Ishikawa (cell line): ENCODE measurements around the gene TTPAL.

ENCODE experiments used
- CEBPB ChIP-seq: IDR thresholded peaks from 2 replicates; pipeline ENCODE4 v1.6.1; 2012
- CREB1 ChIP-seq: IDR thresholded peaks from 2 replicates; pipeline ENCODE4 v1.6.1; 2012; ENCODE audit warnings: low read depth
- EGR1 ChIP-seq: IDR thresholded peaks from 2 replicates; pipeline ENCODE4 v1.6.1; 2012
- EP300 ChIP-seq: IDR thresholded peaks from 2 replicates; pipeline ENCODE4 v1.6.1; 2012; ENCODE audit warnings: borderline replicate concordance
- FOXM1 ChIP-seq: IDR thresholded peaks from 2 replicates; pipeline ENCODE4 v1.6.1; 2012; ENCODE audit warnings: low read depth, borderline replicate concordance
- MAX ChIP-seq: IDR thresholded peaks from 2 replicates; pipeline ENCODE4 v1.6.1; 2012
- NFIC ChIP-seq: IDR thresholded peaks from 2 replicates; pipeline ENCODE4 v1.6.1; 2012
- RAD21 ChIP-seq: IDR thresholded peaks from 2 replicates; pipeline ENCODE4 v1.6.1; 2012; ENCODE audit warnings: low read depth
- REST ChIP-seq: IDR thresholded peaks from 2 replicates; pipeline ENCODE4 v1.6.1; 2012; ENCODE audit warnings: low read depth, mild to moderate bottlenecking
- TAF1 ChIP-seq: IDR thresholded peaks from 2 replicates; pipeline ENCODE4 v1.6.1; 2012; ENCODE audit warnings: low read depth, mild to moderate bottlenecking
- TCF12 ChIP-seq: IDR thresholded peaks from 2 replicates; pipeline ENCODE4 v1.6.1; 2012; ENCODE audit warnings: low read depth
- TEAD4 ChIP-seq: IDR thresholded peaks from 2 replicates; pipeline ENCODE4 v1.6.1; 2012
- YY1 ChIP-seq: IDR thresholded peaks from 2 replicates; pipeline ENCODE4 v1.6.1; 2012; ENCODE audit warnings: low read depth
- ZBTB7A ChIP-seq: IDR thresholded peaks from 2 replicates; pipeline ENCODE4 v1.6.1; 2012; ENCODE audit warnings: low read depth
- TF ChIP-seq, protein P1 (sequence below): IDR thresholded peaks from 2 replicates; pipeline ENCODE4 v1.6.1; 2012

The TTPAL gene

DNA sequence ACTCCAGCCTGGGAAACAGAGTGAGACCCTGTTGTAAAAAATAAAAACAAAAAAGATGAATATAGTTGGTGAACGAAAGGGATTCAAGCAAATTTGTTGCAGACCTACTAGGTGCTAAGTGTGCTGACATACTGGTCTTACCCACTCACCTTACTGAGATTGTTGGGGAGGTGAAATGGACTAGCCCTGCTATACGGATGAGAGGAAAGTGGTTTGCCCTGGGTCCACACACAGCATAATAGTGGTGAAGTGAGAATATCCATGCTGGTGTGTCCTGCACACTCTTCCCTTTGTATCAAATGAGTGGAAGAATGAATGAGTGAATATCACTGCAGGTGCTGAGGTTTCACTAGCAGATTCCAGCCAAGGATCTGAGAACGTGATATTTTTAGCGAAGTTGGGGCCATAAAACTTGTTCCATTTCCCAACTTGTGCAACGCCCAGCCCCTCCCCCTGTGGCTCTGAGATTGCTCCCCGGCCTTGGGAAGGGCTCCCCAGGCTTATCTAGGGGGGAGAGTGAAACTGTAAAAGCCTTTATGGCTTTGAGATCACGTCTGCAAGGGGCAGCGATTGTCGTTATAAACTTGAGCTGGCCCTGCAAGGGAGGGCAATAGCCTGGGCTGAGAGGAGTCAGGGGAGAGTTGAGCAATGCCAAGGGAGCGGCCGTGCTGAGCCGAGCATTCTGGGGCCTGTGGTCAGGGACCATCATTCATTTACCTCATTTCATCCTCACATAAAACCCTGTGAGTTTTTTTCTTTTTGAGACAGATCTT lies 33.2 kb upstream of the TTPAL start:
- no peak for TF ChIP-seq TEAD4
- TF ChIP-seq EP300, result no peak
- no peak for TF ChIP-seq TCF12
- no peak for TF ChIP-seq YY1
- TF ChIP-seq EGR1, result no peak
- no peak for TF ChIP-seq TAF1
- no peak for TF ChIP-seq NFIC
- no peak for TF ChIP-seq FOXM1
- TF ChIP-seq CEBPB, result no peak
- no peak for TF ChIP-seq REST

GRCh38 chr20:44445742-44446710 lies 29.6 kb upstream of the TTPAL start:
- no peak for TF ChIP-seq RAD21
- no peak for TF ChIP-seq TEAD4
- TF ChIP-seq EP300, result no peak
- no peak for TF ChIP-seq CEBPB
- no peak for TF ChIP-seq ZBTB7A
- TF ChIP-seq MAX, result no peak
- TF ChIP-seq, protein P1, sequence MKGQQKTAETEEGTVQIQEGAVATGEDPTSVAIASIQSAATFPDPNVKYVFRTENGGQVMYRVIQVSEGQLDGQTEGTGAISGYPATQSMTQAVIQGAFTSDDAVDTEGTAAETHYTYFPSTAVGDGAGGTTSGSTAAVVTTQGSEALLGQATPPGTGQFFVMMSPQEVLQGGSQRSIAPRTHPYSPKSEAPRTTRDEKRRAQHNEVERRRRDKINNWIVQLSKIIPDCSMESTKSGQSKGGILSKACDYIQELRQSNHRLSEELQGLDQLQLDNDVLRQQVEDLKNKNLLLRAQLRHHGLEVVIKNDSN, result no peak
- no peak for TF ChIP-seq FOXM1
- TF ChIP-seq REST, result no peak
- TF ChIP-seq NFIC, result no peak
- TF ChIP-seq EGR1, result no peak
- TF ChIP-seq CREB1, result no peak
- no peak for TF ChIP-seq YY1
- TF ChIP-seq TCF12, result no peak
- no peak for TF ChIP-seq TAF1

- TF ChIP-seq, protein P1, result no peak
Measured at GRCh38 chr20:44447827-44448419, 27.8 kb upstream of the TTPAL start.

GRCh38 chr20:44448753-44449546 lies 26.7 kb upstream of the TTPAL start:
- TF ChIP-seq CREB1 (no peak), REST (no peak), RAD21 (peak; percentile 33; the same call in 1 of the 2 replicates)
